H54 (cell line): Measurements from ENCODE around the gene SMURF1.

Experiments
- DNase-seq: peaks from one replicate; pipeline ENCODE4 v3.0.0; 2011; ENCODE audit warnings: low spot score, mixed read lengths; ENCODE audit not compliant: insufficient read length
- FAIRE-seq: peaks from 3 replicates; lab custom pipeline; 2011; peaks lifted over from hg19 to GRCh38; lab: Jason Lieb, UNC
- POLR2A ChIP-seq: IDR thresholded peaks from 2 replicates; pipeline ENCODE4 v1.6.1; 2011; ENCODE audit warnings: low read depth, mild to moderate bottlenecking, low read length

SMURF1 gene

GRCh38 chr7:99132595-99133321, 11.2 kb downstream of the SMURF1 start:
- FAIRE-seq = no peak
- TF ChIP-seq POLR2A = no peak
- no peak for DNase-seq

GRCh38 chr7:99131290-99131689, 12.6 kb downstream of the SMURF1 start:
- DNase-seq (no peak), FAIRE-seq (no peak)
- TF ChIP-seq POLR2A = no peak

DNA sequence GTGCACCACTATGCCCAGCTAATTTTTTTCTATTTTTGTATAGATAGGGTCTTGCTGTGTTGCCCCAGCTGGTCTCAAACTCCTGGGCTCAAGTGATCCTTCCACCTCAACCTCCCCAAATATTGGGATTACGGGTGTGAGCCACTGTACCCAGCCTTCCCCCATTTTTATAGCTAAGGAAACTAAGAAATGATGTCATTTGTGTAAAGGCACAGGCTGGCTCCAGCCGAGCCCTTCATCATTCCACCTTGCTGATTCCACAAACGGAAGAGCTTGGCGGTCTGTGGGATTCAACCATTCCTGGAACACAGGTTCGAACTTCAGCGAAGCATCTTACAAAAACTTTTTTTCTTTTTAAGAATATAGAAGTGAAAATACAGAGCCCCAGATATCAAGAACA, 14.4 kb downstream of the SMURF1 start:
- no peak for DNase-seq
- no peak for TF ChIP-seq POLR2A

GRCh38 chr7:99129001-99129400, 14.9 kb downstream of the SMURF1 start:
- no peak for TF ChIP-seq POLR2A
- FAIRE-seq (no peak), DNase-seq (no peak)

More for the DNA sequence above, 14.4 kb downstream of the SMURF1 start:
- FAIRE-seq = no peak

DNA sequence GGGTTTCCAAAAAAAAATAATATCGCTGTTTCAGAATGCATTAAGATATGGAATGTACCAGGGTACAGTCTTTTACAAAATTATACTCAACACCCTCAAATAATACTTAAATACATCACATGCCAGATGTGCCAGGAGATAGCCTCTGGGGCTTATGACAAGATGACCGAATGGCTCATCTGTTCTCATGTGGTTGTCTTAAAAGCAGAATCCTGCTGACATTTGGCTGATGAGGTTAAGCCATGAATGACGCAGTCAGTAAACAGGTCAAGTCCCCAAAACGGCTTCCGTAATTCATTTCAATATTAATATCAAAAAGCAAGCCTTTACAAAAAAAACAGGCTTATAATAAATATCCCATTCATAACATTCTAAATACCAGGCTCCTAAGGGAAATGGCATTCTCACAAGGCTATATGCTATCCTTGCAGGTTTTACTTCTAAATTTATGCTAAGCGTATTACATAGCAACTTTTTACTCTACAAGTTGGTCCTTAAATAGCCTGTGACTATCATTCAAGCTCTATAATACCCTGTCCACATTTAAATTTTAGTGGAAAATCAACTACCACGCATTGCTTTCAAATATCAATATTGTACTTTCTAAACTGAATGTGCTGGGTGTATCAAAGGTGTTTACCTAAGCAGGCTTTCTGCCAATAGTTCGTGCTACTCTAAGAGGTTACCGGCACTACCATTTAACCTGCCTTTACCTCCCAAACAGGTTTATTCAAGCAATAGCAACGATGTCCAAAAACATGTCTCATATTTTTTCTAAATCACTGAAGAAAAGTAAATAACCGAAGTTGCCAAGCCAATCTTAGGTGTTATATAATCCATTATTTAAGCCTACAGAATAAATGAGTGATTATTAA, 15.6 kb downstream of the SMURF1 start:
- no peak for TF ChIP-seq POLR2A
- FAIRE-seq (no peak), DNase-seq (no peak)

GRCh38 chr7:99127636-99128035, 16.3 kb downstream of the SMURF1 start:
- no peak for FAIRE-seq
- no peak for TF ChIP-seq POLR2A
- no peak for DNase-seq

- no peak for DNase-seq
Measured at GRCh38 chr7:99126921-99127553, 16.9 kb downstream of the SMURF1 start.

DNA sequence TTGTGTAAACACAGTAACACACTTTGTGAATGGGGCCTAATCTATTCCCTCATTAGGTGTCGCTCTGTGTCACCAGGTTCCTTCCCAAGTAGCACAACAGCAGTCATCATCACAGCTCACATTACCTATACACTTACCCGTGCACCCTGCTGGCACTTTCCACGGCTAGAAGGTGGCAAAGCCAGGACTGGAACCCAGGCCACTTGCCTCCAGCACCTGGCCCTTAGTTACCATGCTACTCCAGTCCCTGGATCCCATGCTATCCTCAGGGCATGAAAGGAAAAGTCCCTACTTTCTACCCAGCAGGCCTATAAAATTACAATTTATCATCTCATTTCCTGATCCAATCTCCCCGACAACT, 18.4 kb downstream of the SMURF1 start:
- TF ChIP-seq POLR2A = no peak
- no peak for FAIRE-seq
- DNase-seq = no peak

More at GRCh38 chr7:99126921-99127553, 16.9 kb downstream of the SMURF1 start:
- TF ChIP-seq POLR2A = no peak
- no peak for FAIRE-seq

DNA sequence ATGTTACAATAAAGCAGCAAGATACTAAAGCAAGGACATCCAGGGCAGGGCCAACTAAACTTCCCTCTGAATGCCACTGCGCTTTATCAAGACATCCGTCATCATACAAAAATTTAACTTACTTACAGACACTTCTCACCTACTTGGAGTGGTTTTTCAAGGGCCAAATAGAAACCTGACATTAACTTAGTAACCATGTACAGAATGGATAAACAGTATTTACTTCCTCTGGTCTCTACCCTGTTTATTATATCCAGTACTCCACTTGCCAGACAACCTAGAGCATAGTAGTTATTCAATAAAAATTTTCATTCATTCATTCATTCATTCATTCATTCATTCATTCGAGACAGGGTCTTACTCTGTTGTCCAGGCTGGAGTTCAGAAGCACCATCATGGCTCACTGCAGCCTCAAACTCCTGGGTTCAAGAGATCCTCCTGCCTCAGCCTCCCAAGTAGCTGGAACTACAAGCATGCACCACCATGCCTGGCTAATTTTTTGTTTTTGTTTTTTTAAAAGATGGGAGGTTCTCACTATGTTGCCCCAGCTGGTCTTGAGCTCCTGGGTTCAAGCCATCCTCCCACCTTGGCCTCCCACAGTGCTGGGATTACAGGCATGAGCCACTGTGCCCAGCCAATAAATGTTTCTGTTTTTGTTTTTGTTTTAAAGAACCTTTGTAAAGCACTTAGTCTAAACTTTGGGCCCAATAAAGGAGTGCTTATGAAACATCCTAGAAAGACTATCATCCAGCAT, 19.0 kb downstream of the SMURF1 start:
- no peak for TF ChIP-seq POLR2A
- FAIRE-seq (no peak), DNase-seq (no peak)

DNA sequence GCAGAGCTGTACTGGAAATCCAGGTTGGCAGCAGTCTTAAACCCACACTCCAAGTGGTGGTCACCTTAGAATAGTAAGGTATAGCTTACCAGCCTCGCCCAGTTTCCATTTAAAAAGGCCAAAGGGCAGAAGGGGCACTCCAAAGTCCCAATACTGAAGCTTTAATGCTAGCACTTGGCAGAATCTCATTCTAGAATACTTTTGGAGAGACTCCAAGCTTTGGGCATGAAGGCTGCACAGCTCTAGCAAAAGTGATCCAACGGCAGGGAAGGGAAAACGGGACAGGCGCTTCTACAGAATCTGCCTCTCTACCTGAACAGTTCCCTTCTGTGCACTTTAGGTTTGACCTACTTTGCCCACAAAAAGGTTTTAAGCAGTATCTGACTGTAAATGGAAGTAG, 19.7 kb downstream of the SMURF1 start:
- DNase-seq (no peak), FAIRE-seq (no peak)
- TF ChIP-seq POLR2A = no peak

DNA sequence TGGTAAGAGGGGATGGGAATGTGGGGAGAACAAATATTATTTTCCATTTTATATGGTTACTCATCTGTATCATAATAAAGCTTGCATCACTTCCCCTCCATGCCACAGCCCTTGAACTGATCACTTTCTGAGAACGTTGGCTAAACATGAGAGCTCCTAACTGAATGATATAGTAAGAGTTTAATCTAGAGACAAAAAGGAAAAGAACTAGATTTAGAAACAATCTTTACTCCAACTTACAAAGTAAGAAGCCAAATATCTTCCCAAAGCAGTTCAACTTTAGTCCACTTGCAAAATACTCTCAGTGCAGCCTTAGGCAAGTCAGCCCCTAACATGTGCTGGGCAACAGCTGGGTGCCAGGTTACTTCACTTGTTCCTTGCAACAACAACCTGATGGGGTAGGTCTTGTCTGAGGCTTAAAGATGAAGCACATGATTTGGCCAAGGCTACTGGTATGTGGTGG, 20.3 kb downstream of the SMURF1 start:
- FAIRE-seq (no peak), DNase-seq (no peak)
- no peak for TF ChIP-seq POLR2A

DNA sequence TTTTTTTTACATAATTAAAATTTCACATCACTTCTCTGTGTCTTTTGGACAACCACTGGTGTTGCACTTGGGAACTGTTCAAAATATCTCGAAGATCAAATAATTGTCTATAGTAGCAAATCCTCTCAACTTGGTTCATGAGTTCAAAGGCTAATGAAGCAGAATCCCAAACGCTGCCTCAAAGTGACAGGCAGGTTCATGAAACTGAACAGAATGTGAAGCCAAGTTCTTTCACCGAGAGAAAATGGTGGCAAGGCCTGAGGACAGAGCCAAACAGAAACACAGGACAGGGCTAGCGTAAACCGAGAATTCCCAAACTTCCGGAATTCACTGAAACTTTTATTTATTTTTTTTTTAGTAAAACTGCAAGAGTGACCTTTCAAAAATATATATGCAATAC, 21.1 kb downstream of the SMURF1 start:
- DNase-seq = no peak
- TF ChIP-seq POLR2A = no peak
- FAIRE-seq = no peak

DNA sequence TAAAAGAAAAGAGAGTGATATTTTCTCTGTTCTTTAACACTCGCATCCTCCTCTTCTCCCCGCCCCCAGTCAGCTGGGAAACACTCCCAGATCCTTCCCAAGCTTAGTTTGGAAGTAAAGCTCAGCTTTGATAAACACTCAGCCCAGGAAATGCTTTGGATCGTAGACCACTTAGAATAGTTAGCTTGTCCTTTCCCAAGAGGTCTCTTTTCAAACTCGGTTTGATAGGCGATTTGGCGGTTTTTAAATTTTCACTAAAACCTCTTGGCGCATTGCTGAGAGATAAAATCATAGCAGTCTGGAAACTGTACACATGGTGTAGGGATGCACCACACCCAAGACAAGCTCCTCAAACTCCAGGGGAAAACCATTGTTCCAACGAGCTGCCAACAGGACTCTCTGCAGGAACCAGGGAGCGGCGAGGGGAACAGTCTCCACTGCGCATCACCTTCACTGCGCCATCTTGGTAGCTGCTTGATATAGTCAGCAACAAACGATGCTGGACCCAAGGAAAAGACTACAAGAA, 22.3 kb downstream of the SMURF1 start:
- DNase-seq (no peak), FAIRE-seq (no peak)
- TF ChIP-seq POLR2A = no peak

DNA sequence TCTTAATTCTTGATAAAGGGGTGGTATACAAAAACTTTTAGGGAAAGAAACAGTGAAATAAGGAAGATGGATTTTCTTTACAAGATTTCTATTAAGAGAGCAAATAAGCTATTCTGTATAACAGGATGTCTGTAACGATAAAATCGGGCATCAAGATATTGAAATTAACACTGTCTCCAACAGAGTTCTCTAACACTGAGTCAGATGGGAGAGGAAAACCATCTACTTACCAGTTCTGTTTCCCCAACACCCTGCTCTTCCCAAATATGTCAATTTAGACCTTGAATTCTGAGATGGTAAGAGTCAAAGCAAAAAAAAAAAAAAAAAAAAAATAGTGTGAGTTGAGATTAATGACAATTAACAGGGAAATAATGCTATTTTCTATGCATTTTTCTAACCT, 23.0 kb downstream of the SMURF1 start:
- no peak for DNase-seq
- no peak for FAIRE-seq
- no peak for TF ChIP-seq POLR2A
